Left renal pelvis (tissue), 4 donors: ENCODE measurements around the gene FUCA2. TPM values are rescaled to one million over a fixed set of nuclear protein-coding genes. Genes with fewer than 3 reads are reported as not detected.
"Not testable (repeated sequence)": the region's sequence is repeated elsewhere in the genome, so short reads cannot be mapped to it uniquely, and the experiment has no call there.

ENCODE experiments used
- DNase-seq, 4 donors: peaks; one replicate each; pipeline ENCODE4 v3.0.0-alpha.2; 2013; ENCODE audit warnings: low read depth in 4 of 4, low spot score in 3 of 4
- polyA plus RNA-seq, 4 donors: library from polyadenylated mRNA; unstranded; fragments of 120-200 nt; gene quantifications; one replicate each; pipeline ENCODE4 v1.2.1, GENCODE V29; 2013; ENCODE audit not compliant: insufficient read length in 4 of 4

The FUCA2 gene
- polyA plus RNA-seq, 4 donors: 59.5 to 71.5 (median 64.9) TPM

- DNase-seq: peak in 2 of 4 donors; percentile 38 to 43
Measured at GRCh38 chr6:143536866-143537691, 25.6 kb upstream of the FUCA2 start.

GRCh38 chr6:143536461-143536865, 24.9 kb upstream of the FUCA2 start:
- DNase-seq: no peak

- DNase-seq: no peak
Measured at GRCh38 chr6:143535189-143535614, 23.7 kb upstream of the FUCA2 start.

GRCh38 chr6:143531720-143532499, 20.4 kb upstream of the FUCA2 start:
- DNase-seq: no peak

- no peak for DNase-seq
Measured at GRCh38 chr6:143529095-143529494, 17.6 kb upstream of the FUCA2 start.

GRCh38 chr6:143528164-143528811, 16.8 kb upstream of the FUCA2 start:
- no peak for DNase-seq

GRCh38 chr6:143527677-143528076, 16.2 kb upstream of the FUCA2 start:
- DNase-seq: no peak

GRCh38 chr6:143525356-143525755, 13.8 kb upstream of the FUCA2 start:
- DNase-seq: no peak

- no peak for DNase-seq
Measured at GRCh38 chr6:143522039-143522600, 10.6 kb upstream of the FUCA2 start.

- no peak for DNase-seq
Measured at GRCh38 chr6:143517447-143517773, 5.9 kb upstream of the FUCA2 start.

GRCh38 chr6:143516690-143517446, 5.3 kb upstream of the FUCA2 start:
- no peak for DNase-seq

GRCh38 chr6:143515766-143516355, 4.3 kb upstream of the FUCA2 start:
- DNase-seq: no peak

- no peak for DNase-seq
Measured at GRCh38 chr6:143515061-143515760, 3.7 kb upstream of the FUCA2 start.

- DNase-seq: no peak
Measured at GRCh38 chr6:143513410-143513809, 1.9 kb upstream of the FUCA2 start.

- DNase-seq: not testable (repeated sequence)
Measured at GRCh38 chr6:143510326-143510725, 1.2 kb downstream of the FUCA2 start.

- no peak for DNase-seq
Measured at GRCh38 chr6:143507358-143508145, 4.0 kb downstream of the FUCA2 start.

GRCh38 chr6:143506620-143507019, 4.9 kb downstream of the FUCA2 start:
- DNase-seq: no peak

- no peak for DNase-seq
Measured at GRCh38 chr6:143506199-143506598, 5.3 kb downstream of the FUCA2 start.

GRCh38 chr6:143505537-143505936, 6.0 kb downstream of the FUCA2 start:
- no peak for DNase-seq
